ENCODE results near the gene DPP3.
A peak's percentile ranks its signal among the peaks of the same experiment; 100 is the strongest.

DPP3 gene

GRCh38 chr11:66555416-66555815 lies 75.2 kb downstream of the DPP3 start:
- FAIRE-seq = peak; percentile 82
- no peak for DNase-seq (ENCODE audit: low spot score)

GRCh38 chr11:66556086-66556485 lies 75.9 kb downstream of the DPP3 start:
- DNase-seq (ENCODE audit: low spot score) = no peak
- no peak for FAIRE-seq

GRCh38 chr11:66557733-66558326 lies 77.6 kb downstream of the DPP3 start:
- FAIRE-seq (peak; percentile 30), DNase-seq (ENCODE audit: low spot score) (no peak)

Measured in urothelium cell line (cell line).